ENCODE results near the gene GNA15.

GNA15 gene

GRCh38 chr19:3161453-3161852 lies 25.6 kb downstream of the GNA15 start:
- Histone ChIP-seq H3K9ac (ENCODE audit: low read length) (no peak overlapping the region), H3K4me1 (ENCODE audit: low read length) (no peaks in the 10 kb centered on the region), H3K9me3 (replicated peaks; ENCODE audit: insufficient read depth, low read length) (no peaks in the 10 kb centered on the region), H3F3A (ENCODE audit: insufficient read depth, low read length) (no peaks in the 10 kb centered on the region), H3K27me3 (replicated peaks; ENCODE audit: insufficient read depth, low read length) (peaks cover 74% of the 10 kb centered on the region), H4K20me1 (ENCODE audit: insufficient read depth, low read length) (no peaks in the 10 kb centered on the region), H3K9me2 (replicated peaks; ENCODE audit: insufficient read depth, low read length) (no peaks in the 10 kb centered on the region), H3K4me3 (ENCODE audit: low read length) (no peak overlapping the region), H3K27ac (ENCODE audit: low read length) (no peak overlapping the region), H3K36me3 (replicated peaks; ENCODE audit: insufficient read depth, low read length) (no peaks in the 10 kb centered on the region), H2AFZ (ENCODE audit: low read length) (no peak overlapping the region), H3K79me2 (ENCODE audit: low read length) (no peaks in the 10 kb centered on the region), H3K4me2 (ENCODE audit: low read depth, low read length) (no peak overlapping the region)
- TF ChIP-seq EZH2 (optimal IDR thresholded peaks at IDR 0.05; ENCODE audit: low read depth, low read length) (no peak), EZH2phosphoT487 (IDR thresholded peaks at IDR 0.05; ENCODE audit: low read length) (no peak)
- TF ChIP-seq, protein P1, sequence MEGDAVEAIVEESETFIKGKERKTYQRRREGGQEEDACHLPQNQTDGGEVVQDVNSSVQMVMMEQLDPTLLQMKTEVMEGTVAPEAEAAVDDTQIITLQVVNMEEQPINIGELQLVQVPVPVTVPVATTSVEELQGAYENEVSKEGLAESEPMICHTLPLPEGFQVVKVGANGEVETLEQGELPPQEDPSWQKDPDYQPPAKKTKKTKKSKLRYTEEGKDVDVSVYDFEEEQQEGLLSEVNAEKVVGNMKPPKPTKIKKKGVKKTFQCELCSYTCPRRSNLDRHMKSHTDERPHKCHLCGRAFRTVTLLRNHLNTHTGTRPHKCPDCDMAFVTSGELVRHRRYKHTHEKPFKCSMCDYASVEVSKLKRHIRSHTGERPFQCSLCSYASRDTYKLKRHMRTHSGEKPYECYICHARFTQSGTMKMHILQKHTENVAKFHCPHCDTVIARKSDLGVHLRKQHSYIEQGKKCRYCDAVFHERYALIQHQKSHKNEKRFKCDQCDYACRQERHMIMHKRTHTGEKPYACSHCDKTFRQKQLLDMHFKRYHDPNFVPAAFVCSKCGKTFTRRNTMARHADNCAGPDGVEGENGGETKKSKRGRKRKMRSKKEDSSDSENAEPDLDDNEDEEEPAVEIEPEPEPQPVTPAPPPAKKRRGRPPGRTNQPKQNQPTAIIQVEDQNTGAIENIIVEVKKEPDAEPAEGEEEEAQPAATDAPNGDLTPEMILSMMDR (IDR thresholded peaks at IDR 0.05; ENCODE audit: low read length), result no peak
- no peak for DNase-seq

GRCh38 chr19:3162418-3163229 lies 26.8 kb downstream of the GNA15 start:
- Histone ChIP-seq H3K27ac (ENCODE audit: low read length) (no peak overlapping the region), H3K4me1 (ENCODE audit: low read length) (no peaks in the 10 kb centered on the region), H3K27me3 (replicated peaks; ENCODE audit: insufficient read depth, low read length) (peaks cover 71% of the 10 kb centered on the region), H4K20me1 (ENCODE audit: insufficient read depth, low read length) (no peaks in the 10 kb centered on the region), H3K79me2 (ENCODE audit: low read length) (no peaks in the 10 kb centered on the region), H3K4me2 (ENCODE audit: low read depth, low read length) (no peak overlapping the region), H3K4me3 (ENCODE audit: low read length) (no peak overlapping the region), H3K9ac (ENCODE audit: low read length) (no peak overlapping the region), H3K9me3 (replicated peaks; ENCODE audit: insufficient read depth, low read length) (no peaks in the 10 kb centered on the region), H2AFZ (ENCODE audit: low read length) (no peak overlapping the region), H3K9me2 (replicated peaks; ENCODE audit: insufficient read depth, low read length) (no peaks in the 10 kb centered on the region), H3K36me3 (replicated peaks; ENCODE audit: insufficient read depth, low read length) (no peaks in the 10 kb centered on the region), H3F3A (ENCODE audit: insufficient read depth, low read length) (no peaks in the 10 kb centered on the region)
- TF ChIP-seq EZH2phosphoT487 (IDR thresholded peaks at IDR 0.05; ENCODE audit: low read length) (no peak), EZH2 (optimal IDR thresholded peaks at IDR 0.05; ENCODE audit: low read depth, low read length) (no peak)
- TF ChIP-seq, protein P1 (IDR thresholded peaks at IDR 0.05; ENCODE audit: low read length), result no peak
- DNase-seq, result no peak

- TF ChIP-seq EZH2 (optimal IDR thresholded peaks at IDR 0.05; ENCODE audit: low read depth, low read length) (no peak), EZH2phosphoT487 (IDR thresholded peaks at IDR 0.05; ENCODE audit: low read length) (no peak)
- TF ChIP-seq, protein P1 (IDR thresholded peaks at IDR 0.05; ENCODE audit: low read length), result peak; percentile 98
- Histone ChIP-seq H3K4me3 (ENCODE audit: low read length) (no peak overlapping the region), H3K36me3 (replicated peaks; ENCODE audit: insufficient read depth, low read length) (no peaks in the 10 kb centered on the region), H3F3A (ENCODE audit: insufficient read depth, low read length) (no peaks in the 10 kb centered on the region), H3K27ac (ENCODE audit: low read length) (no peak overlapping the region), H3K4me2 (ENCODE audit: low read depth, low read length) (no peak overlapping the region), H4K20me1 (ENCODE audit: insufficient read depth, low read length) (no peaks in the 10 kb centered on the region), H3K9me3 (replicated peaks; ENCODE audit: insufficient read depth, low read length) (no peaks in the 10 kb centered on the region), H3K4me1 (ENCODE audit: low read length) (no peaks in the 10 kb centered on the region), H3K9me2 (replicated peaks; ENCODE audit: insufficient read depth, low read length) (no peaks in the 10 kb centered on the region), H3K9ac (ENCODE audit: low read length) (no peak overlapping the region), H3K27me3 (replicated peaks; ENCODE audit: insufficient read depth, low read length) (peaks cover 71% of the 10 kb centered on the region), H3K79me2 (ENCODE audit: low read length) (no peaks in the 10 kb centered on the region), H2AFZ (ENCODE audit: low read length) (no peak overlapping the region)
- peak; percentile 67 for DNase-seq
Observed at GRCh38 chr19:3163230-3163886, 27.5 kb downstream of the GNA15 start.
